Esophagus squamous epithelium (tissue), 4 donors: ENCODE results near the gene EIF3K.

Experiments
- POLR2A ChIP-seq, 4 donors: fragments of 450-650 bp; IDR thresholded peaks; one replicate each; pipeline ENCODE4 v1.6.1; 2017; ENCODE audit warnings: antibody characterized with exemption in 4 of 4, mild to moderate bottlenecking in 4 of 4, moderate library complexity in 3 of 4
- TF ChIP-seq, protein P1 (sequence below), 6 experiments: fragments of 450-650 bp in 4 of 6; fragments of 200-600 bp in 2 of 6; sonication (generic) in 2 of 6; IDR thresholded peaks; one replicate each; pipeline ENCODE4 v1.5.1; 2016 to 2019; ENCODE audit warnings: antibody characterized with exemption in 6 of 6, mild to moderate bottlenecking in 4 of 6, moderate library complexity in 4 of 6

DNA sequence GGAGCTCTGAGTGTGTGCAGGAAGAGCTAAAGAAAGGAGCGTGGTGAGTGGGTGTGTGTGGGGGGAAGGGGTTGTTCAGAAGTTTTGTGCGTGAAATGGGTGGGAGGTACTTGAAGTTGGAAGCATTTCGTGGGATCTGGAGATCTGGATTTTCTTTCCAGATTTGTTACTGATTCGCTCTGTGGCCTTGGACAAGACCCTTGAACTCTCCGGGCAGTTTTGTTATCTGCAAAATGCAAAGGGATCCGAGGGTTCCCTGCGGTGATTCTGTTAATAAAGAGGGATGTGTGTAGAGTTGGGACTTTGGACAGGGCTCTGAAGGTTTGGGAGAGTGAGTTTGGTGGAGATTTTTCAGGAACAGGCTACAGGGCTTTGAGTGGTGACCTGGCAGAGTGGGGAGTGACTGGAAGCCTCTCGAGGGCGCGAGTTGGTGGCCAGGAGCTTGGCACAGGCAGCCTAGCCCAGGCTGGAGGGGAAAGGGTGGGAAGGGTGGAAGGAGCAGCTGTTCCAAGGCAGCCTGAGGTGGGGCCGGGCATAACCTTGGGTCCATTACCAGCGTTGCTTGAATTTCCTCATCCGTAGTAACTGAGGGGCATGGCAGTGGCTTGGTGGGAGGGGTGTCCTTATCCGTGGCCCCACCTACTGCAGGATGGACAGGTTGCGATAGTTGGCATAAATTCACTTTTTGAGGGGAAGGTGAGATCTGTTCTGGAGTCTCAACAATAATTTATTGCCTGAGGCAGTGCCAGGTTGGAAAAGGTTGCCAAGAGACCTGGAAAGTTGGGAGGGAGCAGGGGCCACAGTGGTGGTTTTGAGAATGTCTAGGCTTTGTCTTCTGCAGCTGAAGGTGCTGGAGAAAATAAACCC is 30.6 kb downstream of the EIF3K start:
- TF ChIP-seq, protein P1, sequence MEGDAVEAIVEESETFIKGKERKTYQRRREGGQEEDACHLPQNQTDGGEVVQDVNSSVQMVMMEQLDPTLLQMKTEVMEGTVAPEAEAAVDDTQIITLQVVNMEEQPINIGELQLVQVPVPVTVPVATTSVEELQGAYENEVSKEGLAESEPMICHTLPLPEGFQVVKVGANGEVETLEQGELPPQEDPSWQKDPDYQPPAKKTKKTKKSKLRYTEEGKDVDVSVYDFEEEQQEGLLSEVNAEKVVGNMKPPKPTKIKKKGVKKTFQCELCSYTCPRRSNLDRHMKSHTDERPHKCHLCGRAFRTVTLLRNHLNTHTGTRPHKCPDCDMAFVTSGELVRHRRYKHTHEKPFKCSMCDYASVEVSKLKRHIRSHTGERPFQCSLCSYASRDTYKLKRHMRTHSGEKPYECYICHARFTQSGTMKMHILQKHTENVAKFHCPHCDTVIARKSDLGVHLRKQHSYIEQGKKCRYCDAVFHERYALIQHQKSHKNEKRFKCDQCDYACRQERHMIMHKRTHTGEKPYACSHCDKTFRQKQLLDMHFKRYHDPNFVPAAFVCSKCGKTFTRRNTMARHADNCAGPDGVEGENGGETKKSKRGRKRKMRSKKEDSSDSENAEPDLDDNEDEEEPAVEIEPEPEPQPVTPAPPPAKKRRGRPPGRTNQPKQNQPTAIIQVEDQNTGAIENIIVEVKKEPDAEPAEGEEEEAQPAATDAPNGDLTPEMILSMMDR (IDR thresholded peaks at IDR 0.05): peak in 1 of 6 experiments; percentile 6
- TF ChIP-seq POLR2A (IDR thresholded peaks at IDR 0.05): peak in 1 of 4 donors; percentile 53
